ENCODE data around the gene NSUN6.
"Not testable (repeated sequence)": the region's sequence is repeated elsewhere in the genome, so short reads cannot be mapped to it uniquely, and the experiment has no call there.

Gene NSUN6

GRCh38 chr10:18570386-18570785 lies 81.0 kb downstream of the NSUN6 start:
- not testable (repeated sequence) for H4K91ac ChIP-seq (ENCODE audit: low read depth, low read length); H3K23ac ChIP-seq (ENCODE audit: low read length); H3K36me3 ChIP-seq (ENCODE audit: control insufficient read depth in 1 of 2, insufficient read depth in 2 of 2, low read length in 2 of 2); H2BK120ac ChIP-seq (ENCODE audit: insufficient read depth, low read length, poor library complexity); H3K9ac ChIP-seq (ENCODE audit: low read length); H3K14ac ChIP-seq (ENCODE audit: low read length); H3K79me2 ChIP-seq (ENCODE audit: control insufficient read depth, insufficient read depth, low read length, poor library complexity); H3K27ac ChIP-seq (ENCODE audit: low read depth, low read length); H2AFZ ChIP-seq (ENCODE audit: insufficient read depth, low read length, poor library complexity); H2BK5ac ChIP-seq (ENCODE audit: low read depth, low read length, poor library complexity); H3K79me1 ChIP-seq (ENCODE audit: low read length); H3K4me2 ChIP-seq (ENCODE audit: low read length); H3K4me3 ChIP-seq (ENCODE audit: low read depth, low read length); H3K18ac ChIP-seq (ENCODE audit: low read length); H3K27me3 ChIP-seq (ENCODE audit: insufficient read depth, low read length); H3K4me1 ChIP-seq (ENCODE audit: control insufficient read depth in 1 of 2, insufficient read depth in 2 of 2, low read length in 2 of 2); H2AK5ac ChIP-seq (ENCODE audit: low read length); H4K12ac ChIP-seq (ENCODE audit: low read depth, low read length); DNase-seq; H3K9me3 ChIP-seq (ENCODE audit: insufficient read depth, low read depth, low read length); H4K8ac ChIP-seq (ENCODE audit: low read depth, low read length); H2BK12ac ChIP-seq (ENCODE audit: low read length); H3K4ac ChIP-seq (ENCODE audit: low read depth, low read length)
- WGBS (ENCODE audit: extremely low coverage, insufficient coverage, insufficient read length) = 100% methylated on average over 2 of the region's 2 CpGs

GRCh38 chr10:18567343-18567856 lies 84.0 kb downstream of the NSUN6 start:
- H3K36me3 ChIP-seq (ENCODE audit: control insufficient read depth in 1 of 2, insufficient read depth in 2 of 2, low read length in 2 of 2) = no peaks in the 10 kb centered on the region
- no peak overlapping the region for H2AFZ ChIP-seq (ENCODE audit: insufficient read depth, low read length, poor library complexity)
- no peak for DNase-seq
- 99% methylated on average over 3 of the region's 3 CpGs for WGBS (ENCODE audit: extremely low coverage, insufficient coverage, insufficient read length)
- H4K12ac ChIP-seq (ENCODE audit: low read depth, low read length) = no peak overlapping the region
- H4K91ac ChIP-seq (ENCODE audit: low read depth, low read length) = no peak overlapping the region
- no peak overlapping the region for H3K27ac ChIP-seq (ENCODE audit: low read depth, low read length)
- no peak overlapping the region for H2BK5ac ChIP-seq (ENCODE audit: low read depth, low read length, poor library complexity)
- no peaks in the 10 kb centered on the region for H3K9me3 ChIP-seq (ENCODE audit: insufficient read depth, low read depth, low read length)
- no peaks in the 10 kb centered on the region for H3K79me2 ChIP-seq (ENCODE audit: control insufficient read depth, insufficient read depth, low read length, poor library complexity)
- no peak overlapping the region for H3K4me3 ChIP-seq (ENCODE audit: low read depth, low read length)
- H3K4me2 ChIP-seq (ENCODE audit: low read length) = no peak overlapping the region
- H3K4ac ChIP-seq (ENCODE audit: low read depth, low read length) = no peak overlapping the region
- no peak overlapping the region for H3K18ac ChIP-seq (ENCODE audit: low read length)
- no peaks in the 10 kb centered on the region for H3K4me1 ChIP-seq (ENCODE audit: control insufficient read depth in 1 of 2, insufficient read depth in 2 of 2, low read length in 2 of 2)
- no peaks in the 10 kb centered on the region for H3K27me3 ChIP-seq (ENCODE audit: insufficient read depth, low read length)
- no peak overlapping the region for H2AK5ac ChIP-seq (ENCODE audit: low read length)
- no peaks in the 10 kb centered on the region for H3K79me1 ChIP-seq (ENCODE audit: low read length)
- H4K8ac ChIP-seq (ENCODE audit: low read depth, low read length) = no peak overlapping the region
- no peak overlapping the region for H3K14ac ChIP-seq (ENCODE audit: low read length)
- no peak overlapping the region for H2BK120ac ChIP-seq (ENCODE audit: insufficient read depth, low read length, poor library complexity)
- H3K9ac ChIP-seq (ENCODE audit: low read length) = no peak overlapping the region
- no peak overlapping the region for H2BK12ac ChIP-seq (ENCODE audit: low read length)
- no peak overlapping the region for H3K23ac ChIP-seq (ENCODE audit: low read length)

GRCh38 chr10:18566177-18566576 lies 85.2 kb downstream of the NSUN6 start:
- H3K4me1 ChIP-seq (ENCODE audit: control insufficient read depth in 1 of 2, insufficient read depth in 2 of 2, low read length in 2 of 2) = no peaks in the 10 kb centered on the region
- H2AK5ac ChIP-seq (ENCODE audit: low read length) = no peak overlapping the region
- H2AFZ ChIP-seq (ENCODE audit: insufficient read depth, low read length, poor library complexity) = no peak overlapping the region
- no peak overlapping the region for H3K4ac ChIP-seq (ENCODE audit: low read depth, low read length)
- no peak overlapping the region for H2BK120ac ChIP-seq (ENCODE audit: insufficient read depth, low read length, poor library complexity)
- no peak overlapping the region for H3K14ac ChIP-seq (ENCODE audit: low read length)
- H2BK5ac ChIP-seq (ENCODE audit: low read depth, low read length, poor library complexity) = no peak overlapping the region
- no peaks in the 10 kb centered on the region for H3K79me1 ChIP-seq (ENCODE audit: low read length)
- H3K79me2 ChIP-seq (ENCODE audit: control insufficient read depth, insufficient read depth, low read length, poor library complexity) = no peaks in the 10 kb centered on the region
- no peak overlapping the region for H4K12ac ChIP-seq (ENCODE audit: low read depth, low read length)
- H3K23ac ChIP-seq (ENCODE audit: low read length) = no peak overlapping the region
- no peak overlapping the region for H4K91ac ChIP-seq (ENCODE audit: low read depth, low read length)
- no peak overlapping the region for H3K9ac ChIP-seq (ENCODE audit: low read length)
- H2BK12ac ChIP-seq (ENCODE audit: low read length) = no peak overlapping the region
- no peak overlapping the region for H3K27ac ChIP-seq (ENCODE audit: low read depth, low read length)
- H3K18ac ChIP-seq (ENCODE audit: low read length) = no peak overlapping the region
- no peaks in the 10 kb centered on the region for H3K36me3 ChIP-seq (ENCODE audit: control insufficient read depth in 1 of 2, insufficient read depth in 2 of 2, low read length in 2 of 2)
- no peaks in the 10 kb centered on the region for H3K9me3 ChIP-seq (ENCODE audit: insufficient read depth, low read depth, low read length)
- H3K4me3 ChIP-seq (ENCODE audit: low read depth, low read length) = no peak overlapping the region
- no peak overlapping the region for H4K8ac ChIP-seq (ENCODE audit: low read depth, low read length)
- WGBS (ENCODE audit: extremely low coverage, insufficient coverage, insufficient read length) = 96% methylated on average over 4 of the region's 4 CpGs
- H3K27me3 ChIP-seq (ENCODE audit: insufficient read depth, low read length) = no peaks in the 10 kb centered on the region
- DNase-seq = peak in 1 of 2 donors; percentile 6
- no peak overlapping the region for H3K4me2 ChIP-seq (ENCODE audit: low read length)

- Histone ChIP-seq H3K79me2 (ENCODE audit: control insufficient read depth, insufficient read depth, low read length, poor library complexity) (no peaks in the 10 kb centered on the region), H3K23ac (ENCODE audit: low read length) (no peak overlapping the region), H3K4me1 (ENCODE audit: control insufficient read depth in 1 of 2, insufficient read depth in 2 of 2, low read length in 2 of 2) (no peaks in the 10 kb centered on the region), H2BK12ac (ENCODE audit: low read length) (no peak overlapping the region), H3K4ac (ENCODE audit: low read depth, low read length) (no peak overlapping the region), H4K91ac (ENCODE audit: low read depth, low read length) (no peak overlapping the region), H2BK120ac (ENCODE audit: insufficient read depth, low read length, poor library complexity) (no peak overlapping the region), H3K4me2 (ENCODE audit: low read length) (no peak overlapping the region), H3K9ac (ENCODE audit: low read length) (no peak overlapping the region), H4K8ac (ENCODE audit: low read depth, low read length) (no peak overlapping the region), H3K4me3 (ENCODE audit: low read depth, low read length) (no peak overlapping the region), H3K36me3 (ENCODE audit: control insufficient read depth in 1 of 2, insufficient read depth in 2 of 2, low read length in 2 of 2) (no peaks in the 10 kb centered on the region), H2AFZ (ENCODE audit: insufficient read depth, low read length, poor library complexity) (no peak overlapping the region), H2BK5ac (ENCODE audit: low read depth, low read length, poor library complexity) (no peak overlapping the region), H3K27ac (ENCODE audit: low read depth, low read length) (no peak overlapping the region), H2AK5ac (ENCODE audit: low read length) (no peak overlapping the region), H3K9me3 (ENCODE audit: insufficient read depth, low read depth, low read length) (no peaks in the 10 kb centered on the region), H3K14ac (ENCODE audit: low read length) (no peak overlapping the region), H3K79me1 (ENCODE audit: low read length) (no peaks in the 10 kb centered on the region), H4K12ac (ENCODE audit: low read depth, low read length) (no peak overlapping the region), H3K18ac (ENCODE audit: low read length) (no peak overlapping the region), H3K27me3 (ENCODE audit: insufficient read depth, low read length) (no peaks in the 10 kb centered on the region)
- DNase-seq = no peak
- WGBS (ENCODE audit: extremely low coverage, insufficient coverage, insufficient read length) = 100% methylated on average over 5 of the region's 5 CpGs
These were observed 86.4 kb downstream of the NSUN6 start for GRCh38 chr10:18565006-18565405.
